ENCODE measurements around the gene DMAC1.

DMAC1 gene

DNA sequence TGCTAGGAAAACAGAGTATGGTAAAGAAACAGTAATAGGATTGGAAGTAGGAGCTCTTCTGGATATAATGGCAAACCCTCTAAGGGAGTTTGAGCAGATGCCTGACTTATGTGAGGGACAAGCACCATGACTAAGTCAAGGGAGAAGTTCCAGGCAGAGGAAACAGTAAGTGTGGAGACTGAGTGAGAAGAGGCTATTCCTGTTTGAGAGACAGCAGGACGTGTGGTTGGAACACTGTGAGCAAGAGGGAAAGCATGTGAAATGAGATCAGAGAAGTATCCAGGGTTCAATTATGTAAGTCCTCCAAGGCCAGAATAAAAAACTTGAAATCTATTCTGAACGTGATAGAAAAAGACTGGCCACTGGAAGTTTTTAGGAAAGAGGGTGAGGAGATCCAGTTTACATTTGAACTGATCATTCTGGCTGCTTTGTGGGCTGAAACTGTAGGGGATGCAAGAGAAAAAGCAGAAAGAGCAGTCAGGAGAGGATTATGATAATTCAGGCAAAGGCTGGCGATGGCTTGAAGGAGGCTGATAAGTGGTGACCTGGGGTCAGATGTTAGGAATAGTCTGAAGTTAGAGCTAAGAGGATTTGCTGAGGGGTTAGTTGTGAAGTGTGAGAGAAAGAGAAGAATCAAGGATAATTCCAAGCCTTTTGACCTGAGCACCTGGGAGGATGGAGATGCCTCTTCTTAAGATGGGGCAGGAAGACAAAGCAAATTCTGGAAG, 19.2 kb downstream of the DMAC1 start:
- no peak for TF ChIP-seq EZH2phosphoT487 (IDR thresholded peaks at IDR 0.05; ENCODE audit: borderline replicate concordance)
- TF ChIP-seq, protein P1, sequence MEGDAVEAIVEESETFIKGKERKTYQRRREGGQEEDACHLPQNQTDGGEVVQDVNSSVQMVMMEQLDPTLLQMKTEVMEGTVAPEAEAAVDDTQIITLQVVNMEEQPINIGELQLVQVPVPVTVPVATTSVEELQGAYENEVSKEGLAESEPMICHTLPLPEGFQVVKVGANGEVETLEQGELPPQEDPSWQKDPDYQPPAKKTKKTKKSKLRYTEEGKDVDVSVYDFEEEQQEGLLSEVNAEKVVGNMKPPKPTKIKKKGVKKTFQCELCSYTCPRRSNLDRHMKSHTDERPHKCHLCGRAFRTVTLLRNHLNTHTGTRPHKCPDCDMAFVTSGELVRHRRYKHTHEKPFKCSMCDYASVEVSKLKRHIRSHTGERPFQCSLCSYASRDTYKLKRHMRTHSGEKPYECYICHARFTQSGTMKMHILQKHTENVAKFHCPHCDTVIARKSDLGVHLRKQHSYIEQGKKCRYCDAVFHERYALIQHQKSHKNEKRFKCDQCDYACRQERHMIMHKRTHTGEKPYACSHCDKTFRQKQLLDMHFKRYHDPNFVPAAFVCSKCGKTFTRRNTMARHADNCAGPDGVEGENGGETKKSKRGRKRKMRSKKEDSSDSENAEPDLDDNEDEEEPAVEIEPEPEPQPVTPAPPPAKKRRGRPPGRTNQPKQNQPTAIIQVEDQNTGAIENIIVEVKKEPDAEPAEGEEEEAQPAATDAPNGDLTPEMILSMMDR (conservative IDR thresholded peaks at IDR 0.05; ENCODE audit: low read length) = no peak
- Histone ChIP-seq H3K9me3 (ENCODE audit: insufficient read depth, low read depth, low read length) (no peaks in the 10 kb centered on the region), H3F3A (ENCODE audit: low read depth) (no peaks in the 10 kb centered on the region), H3K4me2 (ENCODE audit: low read depth, low read length, poor library complexity, severe bottlenecking) (no peak overlapping the region), H3K27me3 (ENCODE audit: insufficient read depth, low read length, poor library complexity, severe bottlenecking) (no peaks in the 10 kb centered on the region), H3K4me3 (ENCODE audit: low read length, poor library complexity, severe bottlenecking) (no peak overlapping the region), H3K36me3 (ENCODE audit: insufficient read depth, low read length) (no peaks in the 10 kb centered on the region), H3K79me2 (ENCODE audit: insufficient read depth, low read length) (no peaks in the 10 kb centered on the region), H3K4me1 (ENCODE audit: insufficient read depth, low read length, poor library complexity, severe bottlenecking) (peaks cover 17% of the 10 kb centered on the region), H3K9ac (ENCODE audit: low read depth, low read length, poor library complexity, severe bottlenecking) (no peak overlapping the region), H4K20me1 (ENCODE audit: insufficient read depth, low read length, poor library complexity, severe bottlenecking) (no peaks in the 10 kb centered on the region), H3K9me2 (replicated peaks; ENCODE audit: low read depth, low read length) (no peaks in the 10 kb centered on the region), H2AFZ (ENCODE audit: low read length) (no peak overlapping the region)

- Histone ChIP-seq H3K9me2 (replicated peaks; ENCODE audit: low read depth, low read length) (no peaks in the 10 kb centered on the region), H2AFZ (ENCODE audit: low read length) (no peak overlapping the region), H3K36me3 (ENCODE audit: insufficient read depth, low read length) (no peaks in the 10 kb centered on the region), H3K4me2 (ENCODE audit: low read depth, low read length, poor library complexity, severe bottlenecking) (no peak overlapping the region), H3K4me1 (ENCODE audit: insufficient read depth, low read length, poor library complexity, severe bottlenecking) (peaks cover 17% of the 10 kb centered on the region), H3K9me3 (ENCODE audit: insufficient read depth, low read depth, low read length) (no peaks in the 10 kb centered on the region), H3K79me2 (ENCODE audit: insufficient read depth, low read length) (no peaks in the 10 kb centered on the region), H3K9ac (ENCODE audit: low read depth, low read length, poor library complexity, severe bottlenecking) (no peak overlapping the region), H3F3A (ENCODE audit: low read depth) (no peaks in the 10 kb centered on the region), H3K27me3 (ENCODE audit: insufficient read depth, low read length, poor library complexity, severe bottlenecking) (no peaks in the 10 kb centered on the region), H4K20me1 (ENCODE audit: insufficient read depth, low read length, poor library complexity, severe bottlenecking) (no peaks in the 10 kb centered on the region), H3K4me3 (ENCODE audit: low read length, poor library complexity, severe bottlenecking) (no peak overlapping the region)
- TF ChIP-seq, protein P1 (conservative IDR thresholded peaks at IDR 0.05; ENCODE audit: low read length) = no peak
- no peak for TF ChIP-seq EZH2phosphoT487 (IDR thresholded peaks at IDR 0.05; ENCODE audit: borderline replicate concordance)
Measured at GRCh38 chr9:7778851-7779600, 20.6 kb downstream of the DMAC1 start.

- Histone ChIP-seq H2AFZ (ENCODE audit: low read length) (no peak overlapping the region), H3K79me2 (ENCODE audit: insufficient read depth, low read length) (no peaks in the 10 kb centered on the region), H3K9me2 (replicated peaks; ENCODE audit: low read depth, low read length) (no peaks in the 10 kb centered on the region), H4K20me1 (ENCODE audit: insufficient read depth, low read length, poor library complexity, severe bottlenecking) (no peaks in the 10 kb centered on the region), H3K27me3 (ENCODE audit: insufficient read depth, low read length, poor library complexity, severe bottlenecking) (no peaks in the 10 kb centered on the region), H3K9me3 (ENCODE audit: insufficient read depth, low read depth, low read length) (no peaks in the 10 kb centered on the region), H3F3A (ENCODE audit: low read depth) (no peaks in the 10 kb centered on the region), H3K36me3 (ENCODE audit: insufficient read depth, low read length) (no peaks in the 10 kb centered on the region), H3K4me3 (ENCODE audit: low read length, poor library complexity, severe bottlenecking) (no peak overlapping the region), H3K9ac (ENCODE audit: low read depth, low read length, poor library complexity, severe bottlenecking) (no peak overlapping the region), H3K4me2 (ENCODE audit: low read depth, low read length, poor library complexity, severe bottlenecking) (no peak overlapping the region), H3K4me1 (ENCODE audit: insufficient read depth, low read length, poor library complexity, severe bottlenecking) (peaks cover 9% of the 10 kb centered on the region)
- TF ChIP-seq EZH2phosphoT487 (IDR thresholded peaks at IDR 0.05; ENCODE audit: borderline replicate concordance) = no peak
- TF ChIP-seq, protein P1 (conservative IDR thresholded peaks at IDR 0.05; ENCODE audit: low read length) = no peak
Measured at GRCh38 chr9:7777771-7778170, 21.8 kb downstream of the DMAC1 start.

Data from Loucy (cell line).